Aorta (tissue), 5 donors: ENCODE measurements around the gene GPHB5. TPM values are rescaled to one million over a fixed set of nuclear protein-coding genes. Genes with fewer than 3 reads are reported as not detected.

ENCODE experiments used
- ATAC-seq: fragments of 200-7000 bp; cut with Tn5 transposase; one replicate; pipeline ENCODE4 v1.9.1; 2022; ENCODE audit warnings: moderate library complexity; ENCODE audit not compliant: low FRiP score
- DNase-seq, 2 donors: peaks; one replicate each; pipeline ENCODE4 v3.0.0-alpha.2; 2020
- H3K27ac ChIP-seq, 2 donors: one replicate each; pipeline ENCODE4 v1.5.1; 2013; ENCODE audit warnings: low read length in 2 of 2, mild to moderate bottlenecking in 2 of 2, moderate library complexity in 2 of 2, control low read depth in 1 of 2, inconsistent platforms in 1 of 2, low read depth in 1 of 2
- H3K27me3 ChIP-seq, 2 donors: one replicate each; pipeline ENCODE4 v1.6.1; 2013; ENCODE audit warnings: control low read depth in 1 of 2, low read length in 1 of 2, mild to moderate bottlenecking in 1 of 2, moderate library complexity in 1 of 2; ENCODE audit not compliant: insufficient read depth in 2 of 2, control insufficient read depth in 1 of 2
- H3K36me3 ChIP-seq, 2 donors: one replicate each; pipeline ENCODE4 v1.6.1; 2013; ENCODE audit warnings: control low read depth in 1 of 2, low read length in 1 of 2, mild to moderate bottlenecking in 1 of 2; ENCODE audit not compliant: insufficient read depth in 2 of 2, control insufficient read depth in 1 of 2
- H3K4me1 ChIP-seq, 2 donors: one replicate each; pipeline ENCODE4 v1.6.1; 2013; ENCODE audit warnings: low read length in 2 of 2, control low read depth in 1 of 2, mild to moderate bottlenecking in 1 of 2, moderate library complexity in 1 of 2; ENCODE audit not compliant: insufficient read depth in 2 of 2, control insufficient read depth in 1 of 2
- H3K4me3 ChIP-seq, 2 donors: one replicate each; pipeline ENCODE4 v1.5.1; 2013; ENCODE audit warnings: low read length in 2 of 2, control low read depth in 1 of 2, mild to moderate bottlenecking in 1 of 2
- H3K9me3 ChIP-seq: one replicate; pipeline ENCODE4 v1.6.1; 2013; ENCODE audit warnings: mild to moderate bottlenecking, low read length; ENCODE audit not compliant: control insufficient read depth
- WGBS, 2 donors: extraction: QIAGEN DNeasy Blood & Tissue Kit; methylation state at CpG; one replicate each; pipeline ENCODE4 v1.1.7; 2013; 5-methylcytosine and 5-hydroxymethylcytosine counted together
- intact Hi-C, 2 donors: fragments of 100-400 bp; cut with DNase I; formaldehyde crosslinking; loops; one replicate each; pipeline versions ENCODE4 v1.14.2 to v1.15.0; 2022
- polyA plus RNA-seq, 2 donors: library from polyadenylated mRNA; stranded (reverse); fragments of 200-250 nt; gene quantifications; one replicate each; pipeline ENCODE4 v1.2.3, GENCODE V29; 2013
- total RNA-seq, 2 donors: library from RNA; stranded (reverse); fragmentation: NEBNext Ultra II Directional; extraction: Animal tissue kit (Norgen Biotek cat#: 25700); gene quantifications; one replicate each; pipeline ENCODE4 v1.2.1, GENCODE V29; 2021
- donor health status: healthy with polysubstance abuse.
- donor health status: Bipolar disorder and iron deficiency.
- donor health status: DM: no; HTN: no; CAD: no.
- donor health status: DM: no; HTN: no; CAD: no.
- donor health status: DM: yes; HTN: yes; CAD: no.

Gene GPHB5
- total and polyA plus RNA-seq, 4 donors, result not detected

GRCh38 chr14:63299351-63300110 is 19.2 kb downstream of the GPHB5 start:
- no peaks in the 10 kb centered on the region for H3K4me1 ChIP-seq
- ATAC-seq, result no peak
- WGBS, 2 donors, result 65 to 66% methylated on average over 6 of the region's 6 CpGs
- no peaks in the 10 kb centered on the region for H3K36me3 ChIP-seq
- no peak overlapping the region for H3K4me3 ChIP-seq
- intact Hi-C loops, result no loop called here
- no peak for DNase-seq
- no peaks in the 10 kb centered on the region for H3K9me3 ChIP-seq
- peaks cover 0 to 2% of the 10 kb centered on the region in 2 donors for H3K27me3 ChIP-seq
- no peak overlapping the region for H3K27ac ChIP-seq

GRCh38 chr14:63297372-63298063 is 21.2 kb downstream of the GPHB5 start:
- no peak overlapping the region for H3K4me3 ChIP-seq
- DNase-seq (no peak), ATAC-seq (no peak)
- 74 to 81% methylated on average over 4 of the region's 4 CpGs for WGBS, 2 donors
- no peaks in the 10 kb centered on the region for H3K9me3 ChIP-seq
- no peaks in the 10 kb centered on the region for H3K4me1 ChIP-seq
- H3K36me3 ChIP-seq, result no peaks in the 10 kb centered on the region
- peaks cover 0 to 2% of the 10 kb centered on the region in 2 donors for H3K27me3 ChIP-seq
- no peak overlapping the region for H3K27ac ChIP-seq
- intact Hi-C loops, result no loop called here

DNA sequence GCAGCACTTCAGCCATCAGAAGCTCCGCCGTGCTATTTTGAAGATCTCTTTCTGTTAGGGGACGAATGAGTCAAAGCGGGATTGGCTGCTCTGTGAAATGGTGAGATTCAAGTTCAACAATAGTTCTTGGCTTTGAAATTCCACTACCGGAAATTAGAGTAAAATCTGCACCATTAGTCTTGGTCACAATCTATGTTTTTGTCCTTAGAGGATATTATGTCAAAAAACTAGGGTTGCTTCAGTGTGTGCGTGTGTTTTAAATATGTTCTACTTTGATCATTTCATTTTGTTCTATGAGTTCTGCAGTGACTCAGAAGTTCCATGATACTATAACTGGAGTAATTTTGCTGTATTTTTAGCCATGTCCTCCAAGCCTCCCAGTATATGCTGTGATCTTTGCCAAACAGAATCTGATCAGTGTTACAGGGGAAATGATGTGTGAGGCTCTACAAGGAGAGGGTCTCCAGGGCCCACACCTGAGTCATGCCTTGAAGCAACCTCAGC is 22.6 kb downstream of the GPHB5 start:
- H3K36me3 ChIP-seq, result no peaks in the 10 kb centered on the region
- H3K27ac ChIP-seq, result peak overlapping the region; percentile 46 to 87
- H3K4me1 ChIP-seq, result no peaks in the 10 kb centered on the region
- WGBS, 2 donors, result 34 to 35% methylated on average over 6 of the region's 6 CpGs
- H3K27me3 ChIP-seq, result no peaks in the 10 kb centered on the region
- DNase-seq (no peak), ATAC-seq (peak; percentile 77)
- H3K4me3 ChIP-seq, result peak overlapping the region in 1 of 2 donors; percentile 13
- no peaks in the 10 kb centered on the region for H3K9me3 ChIP-seq
- intact Hi-C loops, result no loop called here

DNA sequence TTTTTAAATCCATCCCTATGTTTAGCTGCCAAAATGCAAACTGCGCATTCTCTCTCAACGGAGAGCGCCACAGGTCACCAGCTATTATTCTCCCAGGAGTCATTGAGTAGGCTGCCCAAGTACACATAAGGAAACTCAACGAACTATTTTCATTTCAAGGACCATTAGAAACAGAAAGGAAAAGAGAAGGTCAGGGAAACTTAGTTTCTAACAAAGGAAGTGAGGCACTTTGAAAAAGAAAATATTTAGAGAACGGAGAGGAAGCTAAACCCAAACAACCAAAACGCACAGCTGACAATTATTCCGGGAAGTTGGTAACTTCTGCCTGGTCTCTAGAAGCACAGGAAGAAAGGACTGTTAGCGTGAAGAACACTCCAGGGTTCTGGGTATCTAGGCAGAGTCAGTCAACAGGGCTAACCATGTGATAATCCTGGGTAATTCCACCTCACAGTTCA is 23.5 kb downstream of the GPHB5 start:
- DNase-seq, result no peak
- peak; percentile 55 for ATAC-seq
- Histone ChIP-seq H3K9me3 (no peaks in the 10 kb centered on the region), H3K4me3 (peak overlapping the region in 1 of 2 donors; percentile 44), H3K27ac (peak overlapping the region; percentile 67 to 87), H3K27me3 (no peaks in the 10 kb centered on the region), H3K36me3 (peaks cover 0 to 3% of the 10 kb centered on the region in 2 donors), H3K4me1 (no peaks in the 10 kb centered on the region)
- WGBS, 2 donors, result 7 to 32% methylated on average over 8 of the region's 8 CpGs
- intact Hi-C loops, result no loop called here

GRCh38 chr14:63292805-63293204 is 25.9 kb downstream of the GPHB5 start:
- ATAC-seq (no peak), DNase-seq (no peak)
- no peak overlapping the region for H3K27ac ChIP-seq
- intact Hi-C loops, result no loop called here
- peaks cover 0 to 5% of the 10 kb centered on the region in 2 donors for H3K36me3 ChIP-seq
- H3K27me3 ChIP-seq, result no peaks in the 10 kb centered on the region
- no peak overlapping the region for H3K4me3 ChIP-seq
- no peaks in the 10 kb centered on the region for H3K9me3 ChIP-seq
- no peaks in the 10 kb centered on the region for H3K4me1 ChIP-seq
- WGBS, 2 donors, result 82 to 92% methylated on average over 2 of the region's 2 CpGs

GRCh38 chr14:63290741-63291430 is 27.8 kb downstream of the GPHB5 start:
- intact Hi-C loops, result no loop called here
- H3K27ac ChIP-seq, result no peak overlapping the region
- no peaks in the 10 kb centered on the region for H3K9me3 ChIP-seq
- no peak for ATAC-seq
- H3K4me3 ChIP-seq, result no peak overlapping the region
- WGBS, 2 donors, result 84 to 86% methylated on average over 12 of the region's 12 CpGs
- peaks cover 0 to 5% of the 10 kb centered on the region in 2 donors for H3K36me3 ChIP-seq
- no peaks in the 10 kb centered on the region for H3K4me1 ChIP-seq
- H3K27me3 ChIP-seq, result no peaks in the 10 kb centered on the region
- DNase-seq, result no peak

DNA sequence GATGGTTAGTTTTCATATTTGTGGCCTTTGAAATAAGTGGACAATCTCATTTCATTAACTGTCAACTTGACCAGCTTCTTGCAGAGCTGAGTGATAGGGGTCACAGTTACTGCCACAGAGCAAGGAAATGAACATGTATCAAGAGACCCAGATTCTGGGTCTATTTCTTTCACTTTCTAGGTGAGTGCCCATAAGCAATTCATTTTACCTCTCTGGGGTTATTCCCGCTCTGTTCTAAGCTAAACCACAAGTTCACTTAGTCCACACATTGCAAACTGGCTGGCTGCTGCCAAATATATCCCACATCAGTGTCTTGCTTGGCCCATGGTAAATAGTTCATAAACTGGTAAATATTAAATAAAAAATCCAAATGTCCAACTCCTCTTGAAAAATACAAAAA is 29.9 kb downstream of the GPHB5 start:
- Histone ChIP-seq H3K27me3 (no peaks in the 10 kb centered on the region), H3K27ac (no peak overlapping the region), H3K9me3 (no peaks in the 10 kb centered on the region), H3K4me1 (no peaks in the 10 kb centered on the region), H3K36me3 (peaks cover 0 to 5% of the 10 kb centered on the region in 2 donors), H3K4me3 (no peak overlapping the region)
- no peak for DNase-seq
- intact Hi-C loops, result no loop called here
- 98 to 100% methylated on average over 1 of the region's 1 CpG for whole genome bisulfite sequencing, 2 donors
- ATAC-seq, result no peak

GRCh38 chr14:63287666-63288483 is 30.9 kb downstream of the GPHB5 start:
- peaks cover 0 to 5% of the 10 kb centered on the region in 2 donors for H3K36me3 ChIP-seq
- intact Hi-C loops, result no loop called here
- no peaks in the 10 kb centered on the region for H3K4me1 ChIP-seq
- no peaks in the 10 kb centered on the region for H3K27me3 ChIP-seq
- H3K9me3 ChIP-seq, result no peaks in the 10 kb centered on the region
- ATAC-seq (no peak), DNase-seq (no peak)
- no peak overlapping the region for H3K4me3 ChIP-seq
- no peak overlapping the region for H3K27ac ChIP-seq
- WGBS, 2 donors, result 89 to 90% methylated on average over 6 of the region's 6 CpGs
